NCI-H1436 treated with DMSO at 0.1 percent for 48 hours (cell line): ENCODE measurements around the gene AASS.
A peak's percentile ranks its signal among the peaks of the same experiment; 100 is the strongest.
"Not testable (repeated sequence)": the region's sequence is repeated elsewhere in the genome, so short reads cannot be mapped to it uniquely, and the experiment has no call there.

Experiments used
- DNase-seq: peaks from one replicate; lab custom pipeline; 2025; lab: John Stamatoyannopoulos, UW

Gene AASS

DNA sequence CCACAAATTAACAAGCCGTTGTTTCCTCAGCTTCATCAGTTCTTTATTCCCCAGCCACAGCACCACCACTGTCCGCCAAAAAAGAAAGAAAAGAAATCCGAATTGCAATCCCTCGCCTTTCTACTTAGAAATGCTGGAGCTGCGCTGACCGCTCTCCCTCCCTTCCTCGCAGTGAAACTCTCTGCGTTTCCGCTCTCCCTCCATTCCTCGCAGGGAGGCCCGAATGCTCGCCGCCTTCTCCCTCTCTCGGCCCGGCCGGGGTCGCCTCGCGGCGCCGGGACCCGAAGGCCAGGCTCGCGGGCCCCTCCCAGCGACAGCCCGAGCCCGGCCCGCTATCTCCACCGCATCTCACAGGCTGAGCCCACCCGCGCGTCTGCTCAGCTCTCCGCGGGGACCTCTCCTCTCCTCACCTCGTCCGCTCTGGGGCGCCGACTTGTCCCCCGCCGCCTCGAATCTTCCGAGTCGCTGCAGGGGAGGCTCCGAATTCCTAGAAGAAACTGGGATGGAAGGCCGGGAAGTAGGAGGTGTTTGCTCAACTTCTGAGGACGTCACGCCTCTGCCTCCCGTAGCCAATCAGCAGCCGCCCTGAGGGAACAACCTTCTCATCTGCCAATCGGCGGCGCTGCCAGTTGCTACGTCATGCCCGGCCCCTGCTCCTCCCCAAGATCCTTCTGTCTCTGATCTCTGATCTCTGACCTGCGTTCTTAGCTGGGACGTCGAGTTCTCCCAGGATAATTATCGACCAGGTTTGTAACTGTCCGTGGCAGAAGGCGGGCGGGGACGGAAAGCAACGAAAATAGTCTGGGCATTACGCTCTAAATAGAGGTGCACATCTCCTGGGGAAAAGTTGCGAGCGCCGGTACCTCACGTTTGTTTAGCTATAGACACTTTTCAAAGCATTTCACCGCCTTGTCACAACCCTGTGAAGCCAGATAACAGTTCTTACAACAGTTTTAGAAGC, at the start of gene AASS:
TSS of gene AASS (minus strand) at position 499 of the 961 bp plus-strand sequence. CDS start 10,523 bp downstream, outside the sequence.
- peak; percentile 39 for DNase-seq

GRCh38 chr7:122188785-122189184, 44.7 kb upstream of the AASS start:
- no peak for DNase-seq

DNA sequence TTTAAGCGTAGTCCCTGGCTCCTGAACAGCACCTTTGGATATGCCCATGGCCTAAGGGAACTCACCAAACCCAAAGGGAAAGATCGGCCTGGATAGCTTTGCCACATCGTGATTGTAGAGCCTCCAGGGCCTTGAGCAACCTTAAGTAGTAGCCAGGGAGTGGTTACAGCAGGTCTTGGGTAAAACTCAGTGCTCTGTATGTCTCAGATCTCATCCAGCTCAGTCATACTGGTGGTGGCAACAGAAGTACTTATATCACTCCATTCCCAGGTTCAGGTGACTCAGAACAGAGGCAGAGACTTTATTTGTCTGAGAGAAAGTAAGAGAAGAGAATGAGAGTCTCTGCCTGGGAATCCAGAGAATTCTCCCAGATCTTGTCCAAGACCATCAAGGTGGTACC, 39.1 kb upstream of the AASS start:
- DNase-seq: no peak

- DNase-seq: no peak
Observed at GRCh38 chr7:122182081-122182480, 38.0 kb upstream of the AASS start.

- not testable (repeated sequence) for DNase-seq
Observed at GRCh38 chr7:122172144-122172543, 28.1 kb upstream of the AASS start.

DNA sequence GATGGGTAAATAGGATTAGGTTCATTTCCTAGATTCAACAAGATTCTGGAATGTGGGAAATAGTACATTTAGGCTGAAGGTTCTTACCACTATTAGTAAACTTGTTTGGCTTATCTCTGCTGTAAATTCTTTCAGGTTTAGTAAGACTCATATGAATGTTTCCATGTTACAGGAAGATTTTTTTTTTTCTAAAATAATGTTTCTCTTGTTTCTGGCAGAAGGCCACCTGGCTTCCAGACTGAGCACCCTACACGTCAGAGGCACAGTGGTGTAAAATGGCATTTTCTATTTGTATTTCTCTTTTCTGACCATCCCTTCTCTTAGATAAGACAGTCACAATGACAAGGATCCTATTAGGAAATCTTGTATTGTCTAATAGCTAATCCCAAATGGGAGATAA, 22.7 kb upstream of the AASS start:
- DNase-seq: no peak

DNA sequence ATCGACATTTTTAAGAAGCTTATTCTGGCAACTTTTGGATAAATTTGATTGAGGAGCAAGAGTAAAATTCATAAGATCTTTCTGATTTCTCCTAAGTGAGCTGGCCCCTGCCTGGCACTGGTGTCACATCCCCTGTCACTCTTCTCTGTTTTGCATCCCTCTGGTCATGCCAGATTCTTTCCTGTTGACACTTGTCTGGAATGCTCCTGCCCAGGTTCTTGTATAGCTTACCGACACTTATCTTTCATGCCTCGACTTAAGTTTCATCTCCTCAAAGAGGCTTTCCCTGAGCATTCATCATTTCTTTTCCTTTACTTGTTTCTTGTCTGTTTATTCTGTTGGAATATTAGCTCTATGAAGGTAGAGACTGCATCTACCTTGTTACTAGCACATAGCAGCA, 22.2 kb upstream of the AASS start:
- DNase-seq: no peak

DNA sequence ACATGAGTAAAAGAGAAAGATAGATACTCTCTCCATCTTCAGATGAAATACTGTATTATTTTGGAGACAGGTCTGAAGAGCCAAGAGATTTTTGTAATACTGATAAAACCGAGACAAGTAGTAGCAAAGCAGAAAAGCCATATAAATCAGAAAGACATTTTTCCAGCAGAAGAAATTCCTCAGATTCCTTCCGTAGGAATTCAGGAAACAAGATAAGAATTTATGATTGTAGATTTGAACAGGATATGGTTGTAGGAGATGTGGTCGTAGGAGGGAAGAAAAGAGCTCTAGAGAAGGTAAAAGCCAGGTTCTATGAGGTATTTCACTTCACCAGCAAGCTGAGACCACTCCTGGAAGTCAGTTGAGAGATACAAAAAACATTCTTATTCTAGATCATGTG, 17.6 kb upstream of the AASS start:
- DNase-seq: no peak

- DNase-seq: no peak
Observed at GRCh38 chr7:122155566-122155965, 11.5 kb upstream of the AASS start.

GRCh38 chr7:122148878-122149277, 4.8 kb upstream of the AASS start:
- no peak for DNase-seq

GRCh38 chr7:122148081-122148480, 4.0 kb upstream of the AASS start:
- no peak for DNase-seq

- no peak for DNase-seq
Observed at GRCh38 chr7:122145937-122146645, 2.0 kb upstream of the AASS start.

- no peak for DNase-seq
Observed at GRCh38 chr7:122143376-122143750, 686 bp downstream of the AASS start.

- no peak for DNase-seq
Observed at GRCh38 chr7:122140918-122141317, 3.1 kb downstream of the AASS start.

DNA sequence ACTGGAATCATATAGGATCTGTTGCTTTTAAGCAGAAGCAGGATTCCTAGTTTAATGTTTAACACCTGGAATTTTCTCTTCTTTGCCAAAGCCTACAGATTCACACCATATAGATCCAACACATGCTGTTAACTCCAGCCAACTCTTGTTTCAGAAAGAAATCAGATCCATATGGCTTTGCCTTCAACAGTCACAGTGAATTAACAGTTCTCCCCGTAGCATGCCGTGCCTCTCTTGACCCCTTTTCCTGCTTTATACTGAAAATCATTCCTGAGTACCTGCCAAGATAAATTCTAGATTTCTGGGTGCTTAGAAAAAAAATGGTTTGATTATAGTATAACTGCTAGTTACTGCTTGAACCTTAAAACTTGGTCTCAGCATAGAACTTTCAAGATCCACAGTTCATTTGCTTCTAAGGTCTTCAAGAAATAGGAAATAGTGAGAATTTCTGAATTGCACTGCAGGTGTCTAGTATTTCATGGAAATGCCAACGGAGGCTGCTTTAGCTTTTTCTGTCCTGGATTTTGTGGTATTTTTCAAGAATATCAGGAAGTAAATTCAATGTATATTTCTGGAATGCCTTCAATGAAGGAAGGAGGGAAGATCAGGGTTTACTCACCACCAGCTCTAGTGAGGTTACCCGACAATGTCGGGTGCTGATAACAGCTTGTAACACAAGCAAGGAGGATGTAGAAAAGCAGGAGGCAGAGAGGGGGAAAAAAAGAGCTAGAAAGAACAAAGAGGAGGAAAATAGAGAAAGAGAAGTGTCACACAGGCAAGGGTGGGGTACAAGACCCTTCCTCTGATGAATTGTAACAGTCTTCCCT, 6.6 kb downstream of the AASS start:
- DNase-seq: no peak

GRCh38 chr7:122136639-122137245, 7.3 kb downstream of the AASS start:
- no peak for DNase-seq

DNA sequence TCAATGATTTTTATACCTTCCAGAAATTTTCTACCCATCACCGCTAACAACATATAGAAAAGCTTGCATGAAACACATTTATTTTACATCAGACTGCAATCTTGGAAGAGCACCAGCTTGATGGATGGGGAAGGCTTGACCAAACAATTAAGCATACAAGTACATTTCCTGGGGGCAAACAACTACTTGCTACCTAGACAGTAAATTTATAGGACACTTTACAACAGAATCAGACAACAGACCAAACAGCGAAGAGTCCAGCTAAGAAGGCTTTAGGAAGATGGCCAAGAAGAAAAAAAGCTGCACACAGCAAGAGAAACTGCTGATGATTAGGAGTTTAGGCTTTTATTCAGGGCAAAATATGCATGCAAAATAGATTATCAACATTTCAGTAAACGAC, 8.0 kb downstream of the AASS start:
- DNase-seq: no peak

DNA sequence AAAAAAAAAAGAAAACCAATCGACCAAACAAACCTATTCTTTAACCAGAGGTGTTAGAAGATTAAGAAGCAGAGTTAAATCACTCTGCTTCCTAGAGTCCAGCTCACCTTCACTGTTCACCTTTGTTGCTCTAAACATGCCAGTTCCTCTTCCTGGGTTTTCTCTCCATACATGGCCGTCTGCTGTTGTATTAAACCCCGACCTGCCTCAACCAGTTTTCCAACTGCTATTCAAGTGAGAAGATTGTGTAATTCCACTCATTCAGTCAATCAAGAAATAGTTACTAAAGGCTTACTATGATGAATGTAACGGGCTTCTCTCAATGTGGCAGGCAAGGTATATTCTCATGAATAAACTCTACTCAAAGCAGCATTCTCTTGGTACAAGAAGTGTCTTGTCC, 8.8 kb downstream of the AASS start:
- no peak for DNase-seq

DNA sequence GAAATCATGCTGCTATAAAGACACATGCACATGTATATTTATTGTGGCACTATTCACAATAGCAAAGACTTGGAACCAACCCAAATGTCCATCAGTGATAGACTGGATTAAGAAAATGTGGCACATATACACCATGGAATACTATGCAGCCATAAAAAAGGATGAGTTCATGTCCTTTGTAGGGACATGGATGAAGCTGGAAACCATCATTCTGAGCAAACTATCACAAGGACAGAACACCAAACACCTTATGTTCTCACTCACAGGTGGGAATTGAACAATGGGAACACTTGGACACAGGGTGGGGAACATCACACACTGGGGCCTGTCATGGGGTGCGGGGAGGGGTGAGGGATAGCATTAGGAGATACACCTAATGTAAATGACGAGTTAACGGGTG, 9.3 kb downstream of the AASS start:
- not testable (repeated sequence) for DNase-seq

GRCh38 chr7:122133477-122133876, 10.6 kb downstream of the AASS start:
- DNase-seq: no peak

GRCh38 chr7:122132341-122132740, 11.7 kb downstream of the AASS start:
- no peak for DNase-seq

DNA sequence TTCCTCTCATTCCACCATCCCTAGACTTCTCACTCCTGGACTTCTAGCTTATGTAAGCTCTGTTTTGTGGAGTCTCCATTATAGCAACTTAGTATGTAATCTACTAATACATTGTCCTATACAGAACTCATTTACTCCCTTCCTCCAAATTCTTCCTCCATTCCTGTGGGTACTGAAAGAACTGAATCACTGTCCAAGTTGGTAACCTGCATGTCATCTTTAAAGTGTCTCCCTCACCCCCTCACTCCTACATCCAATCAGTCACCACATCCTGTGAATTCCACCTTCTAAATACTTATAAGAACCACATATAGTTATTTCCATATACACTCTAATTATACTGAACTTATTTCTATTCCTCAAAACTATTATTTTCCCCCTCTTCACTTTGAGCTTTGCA, 20.3 kb downstream of the AASS start:
- no peak for DNase-seq
